HepG2 (cell line): ENCODE measurements around the gene TLR6. TPM values are rescaled to one million over a fixed set of nuclear protein-coding genes. Genes with fewer than 3 reads are reported as not detected.

ENCODE experiments used
- ATAC-seq: fragments of 200-7000 bp; cut with Tn5 transposase; 3 replicates; pipeline ENCODE4 v1.9.1; 2020; ENCODE audit warnings: mild to moderate bottlenecking, moderate library complexity
- BruUV-seq: library from RNA; stranded (reverse); fragments of 400-500 nt; replicated peaks from 2 replicates; lab custom pipeline; 2021; lab: Mats Ljungman, UMichigan
- CTCF ChIA-PET: fragments of 300-600 bp; formaldehyde crosslinking; extraction: SDS; loops from one replicate; lab custom pipeline; 2021; ENCODE audit warnings: low total read pairs, inconsistent platforms, low intra/inter-chr PET ratio; lab: Yijun Ruan, JAX
- POLR2A ChIA-PET: fragments of 350-600 bp; sonication (Branson Sonifier 250); formaldehyde crosslinking; loops from one replicate; lab custom pipeline; 2020; ENCODE audit warnings: antibody characterized with exemption, inconsistent platforms; lab: Yijun Ruan, JAX
- DNase-seq: peaks from one replicate; pipeline ENCODE4 v3.0.0-alpha.2; 2015; ENCODE audit warnings: low spot score
- FAIRE-seq: peaks from 3 replicates; lab custom pipeline; 2011; peaks lifted over from hg19 to GRCh38; lab: Jason Lieb, UNC
- H2AFZ ChIP-seq: one replicate; pipeline ENCODE4 v1.6.1; 2011; ENCODE audit warnings: low read length, inconsistent platforms
- H3K27ac ChIP-seq: fragments of 300-600 bp; 3 replicates; pipeline ENCODE4 v1.8.0; 2011; ENCODE audit warnings: mixed run types, mild to moderate bottlenecking, mixed read lengths, low read length, inconsistent platforms; ENCODE audit not compliant: insufficient read depth; ENCODE audit errors: extremely low read length
- H3K27me3 ChIP-seq, 2 experiments: fragments of 200-600 bp in 1 of 2; 2 replicates in 1 of 2; 3 replicates in 1 of 2; pipeline versions ENCODE4 v1.6.0 to v1.8.0; 2011; ENCODE audit warnings: low read length in 2 of 2, mild to moderate bottlenecking in 2 of 2, moderate library complexity in 2 of 2, inconsistent platforms in 1 of 2; ENCODE audit not compliant: insufficient read depth in 2 of 2, control insufficient read depth in 1 of 2
- H3K36me3 ChIP-seq, 2 experiments: fragments of 200-600 bp in 1 of 2; replicated peaks in 1 of 2; 2 replicates in 1 of 2; 3 replicates in 1 of 2; pipeline versions ENCODE4 v1.5.1 to v1.8.0; 2011; ENCODE audit warnings: low read length in 2 of 2, inconsistent platforms in 1 of 2; ENCODE audit not compliant: insufficient read depth in 2 of 2, control insufficient read depth in 1 of 2
- H3K4me1 ChIP-seq: 2 replicates; pipeline ENCODE4 v1.5.1; 2012; ENCODE audit warnings: low read length, inconsistent platforms; ENCODE audit not compliant: insufficient read depth
- H3K4me2 ChIP-seq: 2 replicates; pipeline ENCODE4 v1.6.0; 2011; ENCODE audit warnings: low read depth, low read length, inconsistent platforms
- H3K4me3 ChIP-seq, 3 experiments: fragments of 200-600 bp in 1 of 3; sonication (generic), shearing (Covaris generic) in 1 of 3; replicated peaks in 1 of 3; 2 replicates each; pipeline ENCODE4 v1.5.1; 2011 to 2016; ENCODE audit warnings: low read length in 3 of 3, inconsistent platforms in 2 of 3, low read depth in 2 of 3, mild to moderate bottlenecking in 2 of 3, control low read depth in 1 of 3, mixed read lengths in 1 of 3; ENCODE audit not compliant: insufficient read depth in 1 of 3
- H3K79me2 ChIP-seq: one replicate; pipeline ENCODE4 v1.6.1; 2011; ENCODE audit warnings: low read length, inconsistent platforms; ENCODE audit not compliant: insufficient read depth
- H3K9ac ChIP-seq: 2 replicates; pipeline ENCODE4 v1.6.0; 2011; ENCODE audit warnings: mild to moderate bottlenecking, low read depth, low read length, inconsistent platforms; ENCODE audit not compliant: insufficient read depth
- H3K9me3 ChIP-seq: 2 replicates; pipeline ENCODE4 v1.5.1; 2012; ENCODE audit warnings: mild to moderate bottlenecking, low read length
- H4K20me1 ChIP-seq: 2 replicates; pipeline ENCODE4 v1.6.0; 2011; ENCODE audit warnings: inconsistent platforms, mild to moderate bottlenecking, low read length, moderate library complexity; ENCODE audit not compliant: insufficient read depth
- ARNT ChIP-seq: fragments of 450-650 bp; IDR thresholded peaks from 2 replicates; pipeline ENCODE4 v1.6.1; 2017
- CHD4 ChIP-seq: fragments of 200-600 bp; sonication (generic); IDR thresholded peaks from 2 replicates; pipeline ENCODE4 v1.7.0; 2017; ENCODE audit warnings: mild to moderate bottlenecking, low read length, borderline replicate concordance
- FOXP1 ChIP-seq, 2 experiments: fragments of 450-650 bp in 1 of 2; IDR thresholded peaks; 2 replicates each; pipeline ENCODE4 v1.6.1; 2017 to 2018; ENCODE audit warnings: antibody characterized with exemption in 1 of 2
- IRF1 ChIP-seq: sonication (generic); formaldehyde crosslinking; IDR thresholded peaks from 2 replicates; pipeline ENCODE4 v1.4.0; 2020; ENCODE audit warnings: low read depth, mild to moderate bottlenecking, missing genetic modification reagents
- PPARG ChIP-seq: conservative IDR thresholded peaks from 2 replicates; pipeline ENCODE4 v1.6.1; 2016; ENCODE audit warnings: missing biosample characterization, missing genetic modification reagents
- TIGD3 ChIP-seq: sonication (generic); formaldehyde crosslinking; IDR thresholded peaks from 2 replicates; pipeline ENCODE4 v1.5.1; 2020; ENCODE audit warnings: mild to moderate bottlenecking, missing genetic modification reagents, borderline replicate concordance
- ZNF343 ChIP-seq: sonication (generic); formaldehyde crosslinking; IDR thresholded peaks from 2 replicates; pipeline ENCODE4 v1.4.0; 2020; ENCODE audit warnings: mild to moderate bottlenecking, missing genetic modification reagents
- ZNF772 ChIP-seq: sonication (generic); formaldehyde crosslinking; IDR thresholded peaks from 2 replicates; pipeline ENCODE4 v1.5.0; 2020; ENCODE audit warnings: mild to moderate bottlenecking, missing genetic modification reagents
- ZSCAN30 ChIP-seq: sonication (generic); formaldehyde crosslinking; IDR thresholded peaks from 2 replicates; pipeline ENCODE4 v1.5.0; 2020; ENCODE audit warnings: mild to moderate bottlenecking, missing genetic modification reagents
- WGBS: methylation state at CpG from one replicate; pipeline ENCODE4 v1.1.6; 2017; ENCODE audit warnings: low lambda C conversion rate; 5-methylcytosine and 5-hydroxymethylcytosine counted together
- in situ Hi-C: cut with HindIII; loops from 2 replicates; pipeline ENCODE4 v1.10.0; 2017; ENCODE audit warnings: low pct_unique_long_range_greater_than_20kb; ENCODE audit not compliant: extremely low pct_ligation_motif_present
- intact Hi-C: fragments of 100-400 bp; cut with micrococcal nuclease; formaldehyde crosslinking; loops from one replicate; pipeline ENCODE4 v1.10.0; 2022; ENCODE audit not compliant: unreplicated experiment
- polyA plus RNA-seq, 8 experiments: library from polyadenylated mRNA; depleted of rRNA in 3 of 8; stranded (reverse) in 7 of 8; unstranded in 1 of 8; fragments of >200 nt; fragmentation: Illumina TruSeq in 4 of 8; extraction: Trizol in 4 of 8; gene quantifications; 2 replicates each; pipeline versions ENCODE4 v1.2.1 to v1.2.3, GENCODE V29; 2011 to 2016; ENCODE audit warnings: low read depth in 4 of 8, missing spikeins in 1 of 8, mixed read lengths in 1 of 8; ENCODE audit not compliant: insufficient read depth in 1 of 8
- total RNA-seq, 5 experiments: library from RNA; depleted of rRNA; stranded (reverse); fragments of >200 nt; fragmentation: Illumina TruSeq; extraction: Trizol; gene quantifications; 2 replicates each; pipeline ENCODE4 v1.2.3, GENCODE V29; 2016; ENCODE audit warnings: low read depth in 1 of 5
- TF ChIP-seq, protein P1 (sequence below): sonication (generic); formaldehyde crosslinking; IDR thresholded peaks from 2 replicates; pipeline ENCODE4 v1.4.0; 2020; ENCODE audit warnings: missing genetic modification reagents

The TLR6 gene
- total and polyA plus RNA-seq, 2 of the 13 experiments (the other 11 are each of a cell fraction or from before 2014, with no cell fraction given): 0.33 to 0.71 TPM

DNA sequence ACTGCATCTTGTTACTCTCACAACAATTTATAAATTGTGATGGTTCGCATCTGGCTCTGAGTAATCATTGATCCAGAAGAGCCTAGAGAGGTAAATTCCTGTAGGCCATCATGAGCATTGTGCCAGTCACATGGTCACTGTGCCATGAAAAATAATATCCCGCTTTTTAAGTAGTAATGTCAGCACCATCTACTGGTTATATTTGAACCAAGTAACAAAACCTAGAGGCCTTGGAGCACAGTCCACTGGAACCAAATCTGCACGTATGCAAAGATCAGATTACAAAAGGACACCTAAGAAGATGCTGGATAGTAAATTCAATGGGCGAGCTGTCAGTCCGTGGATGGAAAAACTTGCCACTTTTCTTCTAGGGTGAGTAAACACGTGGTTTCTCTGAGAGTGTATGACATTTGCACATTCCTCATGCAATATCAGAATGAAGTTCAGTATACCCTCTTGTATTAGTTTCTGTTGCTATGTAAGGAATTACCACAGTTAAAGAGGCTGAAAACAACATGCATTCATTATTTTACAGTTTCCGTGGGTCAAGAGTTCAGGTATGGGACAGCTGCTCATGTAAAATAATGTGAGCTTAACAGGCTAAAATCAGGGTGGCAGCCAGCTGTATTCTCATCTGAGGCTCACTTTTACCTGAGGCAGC, 37.8 kb upstream of the TLR6 start:
- ChIA-PET CTCF (interaction anchor here (1.3 kb wide), 1 partner anchor 241 kb away, joined by 4 read pairs; no protein-coding TSS in a partner anchor), POLR2A (no interaction called here)
- Histone ChIP-seq H3K79me2 (no peaks in the 10 kb centered on the region), H3K4me3 (no peak overlapping the region), H3K27ac (no peak overlapping the region), H4K20me1 (no peaks in the 10 kb centered on the region), H3K36me3 (peaks cover 12 to 57% of the 10 kb centered on the region in 2 experiments), H3K4me2 (no peak overlapping the region), H2AFZ (no peak overlapping the region), H3K9me3 (no peaks in the 10 kb centered on the region), H3K27me3 (no peaks in the 10 kb centered on the region), H3K4me1 (peaks cover 24% of the 10 kb centered on the region), H3K9ac (no peak overlapping the region)
- 95% methylated on average over 7 of the region's 7 CpGs for WGBS
- ATAC-seq (no peak), DNase-seq (no peak), FAIRE-seq (no peak)
- intact Hi-C loops: no loop called here
- no TSS peak for BruUV-seq
- in situ Hi-C loops: no loop called here
- TF ChIP-seq ZNF772 (CRISPR knock-in tag) (no peak), ZNF343 (CRISPR knock-in tag) (no peak), PPARG (CRISPR knock-in tag) (no peak), FOXP1 (IDR thresholded peaks at IDR 0.05) (no peak), FOXP1 (CRISPR knock-in tag; IDR thresholded peaks at IDR 0.05) (no peak), IRF1 (CRISPR knock-in tag) (no peak), CHD4 (no peak), ARNT (no peak), TIGD3 (CRISPR knock-in tag) (no peak), ZSCAN30 (no peak)
- TF ChIP-seq, protein P1, sequence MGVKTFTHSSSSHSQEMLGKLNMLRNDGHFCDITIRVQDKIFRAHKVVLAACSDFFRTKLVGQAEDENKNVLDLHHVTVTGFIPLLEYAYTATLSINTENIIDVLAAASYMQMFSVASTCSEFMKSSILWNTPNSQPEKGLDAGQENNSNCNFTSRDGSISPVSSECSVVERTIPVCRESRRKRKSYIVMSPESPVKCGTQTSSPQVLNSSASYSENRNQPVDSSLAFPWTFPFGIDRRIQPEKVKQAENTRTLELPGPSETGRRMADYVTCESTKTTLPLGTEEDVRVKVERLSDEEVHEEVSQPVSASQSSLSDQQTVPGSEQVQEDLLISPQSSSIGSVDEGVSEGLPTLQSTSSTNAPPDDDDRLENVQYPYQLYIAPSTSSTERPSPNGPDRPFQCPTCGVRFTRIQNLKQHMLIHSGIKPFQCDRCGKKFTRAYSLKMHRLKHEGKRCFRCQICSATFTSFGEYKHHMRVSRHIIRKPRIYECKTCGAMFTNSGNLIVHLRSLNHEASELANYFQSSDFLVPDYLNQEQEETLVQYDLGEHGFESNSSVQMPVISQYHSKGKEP (CRISPR knock-in tag): no peak
